Astrocyte of the cerebellum (primary cell): ENCODE measurements around the gene MAS1L.

Experiments used
- DNase-seq: peaks from one replicate; pipeline ENCODE4 v3.0.0-alpha.2; 2011; ENCODE audit warnings: low read depth
- H3K4me3 ChIP-seq: 2 replicates; pipeline ENCODE4 v1.5.1; 2011; ENCODE audit warnings: mild to moderate bottlenecking, low read depth, low read length, moderate library complexity
- in situ Hi-C: cut with HindIII; loops from 2 replicates; pipeline ENCODE4 v1.10.0; 2017; ENCODE audit warnings: low sequenced_read_pairs
- TF ChIP-seq, protein P1 (sequence below): IDR thresholded peaks from 2 replicates; pipeline ENCODE4 v1.5.1; 2012; ENCODE audit warnings: low read length, low read depth, moderate library complexity, mild to moderate bottlenecking; ENCODE audit errors: missing control alignments

Gene MAS1L

DNA sequence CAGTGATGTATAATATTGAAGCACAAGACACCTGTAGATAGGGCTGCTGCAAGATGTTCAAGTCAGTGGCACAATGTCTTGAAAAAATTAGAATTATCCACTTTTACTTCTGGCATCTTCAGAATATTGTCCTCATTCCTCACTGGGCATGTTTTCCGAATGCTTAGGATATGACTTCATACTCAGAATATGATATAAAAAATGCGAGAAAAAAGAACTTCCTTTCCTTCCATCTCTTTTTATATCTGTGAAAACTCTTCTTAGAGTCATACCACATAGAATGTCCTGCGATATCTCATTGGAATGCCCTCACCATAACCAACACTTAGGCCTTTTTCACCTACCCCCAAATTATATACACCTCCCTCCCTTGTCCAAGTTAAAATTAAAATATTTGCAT lies 4.6 kb downstream of the MAS1L start:
- DNase-seq = no peak
- TF ChIP-seq, protein P1, sequence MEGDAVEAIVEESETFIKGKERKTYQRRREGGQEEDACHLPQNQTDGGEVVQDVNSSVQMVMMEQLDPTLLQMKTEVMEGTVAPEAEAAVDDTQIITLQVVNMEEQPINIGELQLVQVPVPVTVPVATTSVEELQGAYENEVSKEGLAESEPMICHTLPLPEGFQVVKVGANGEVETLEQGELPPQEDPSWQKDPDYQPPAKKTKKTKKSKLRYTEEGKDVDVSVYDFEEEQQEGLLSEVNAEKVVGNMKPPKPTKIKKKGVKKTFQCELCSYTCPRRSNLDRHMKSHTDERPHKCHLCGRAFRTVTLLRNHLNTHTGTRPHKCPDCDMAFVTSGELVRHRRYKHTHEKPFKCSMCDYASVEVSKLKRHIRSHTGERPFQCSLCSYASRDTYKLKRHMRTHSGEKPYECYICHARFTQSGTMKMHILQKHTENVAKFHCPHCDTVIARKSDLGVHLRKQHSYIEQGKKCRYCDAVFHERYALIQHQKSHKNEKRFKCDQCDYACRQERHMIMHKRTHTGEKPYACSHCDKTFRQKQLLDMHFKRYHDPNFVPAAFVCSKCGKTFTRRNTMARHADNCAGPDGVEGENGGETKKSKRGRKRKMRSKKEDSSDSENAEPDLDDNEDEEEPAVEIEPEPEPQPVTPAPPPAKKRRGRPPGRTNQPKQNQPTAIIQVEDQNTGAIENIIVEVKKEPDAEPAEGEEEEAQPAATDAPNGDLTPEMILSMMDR = no peak
- in situ Hi-C loops = no loop called here

DNA sequence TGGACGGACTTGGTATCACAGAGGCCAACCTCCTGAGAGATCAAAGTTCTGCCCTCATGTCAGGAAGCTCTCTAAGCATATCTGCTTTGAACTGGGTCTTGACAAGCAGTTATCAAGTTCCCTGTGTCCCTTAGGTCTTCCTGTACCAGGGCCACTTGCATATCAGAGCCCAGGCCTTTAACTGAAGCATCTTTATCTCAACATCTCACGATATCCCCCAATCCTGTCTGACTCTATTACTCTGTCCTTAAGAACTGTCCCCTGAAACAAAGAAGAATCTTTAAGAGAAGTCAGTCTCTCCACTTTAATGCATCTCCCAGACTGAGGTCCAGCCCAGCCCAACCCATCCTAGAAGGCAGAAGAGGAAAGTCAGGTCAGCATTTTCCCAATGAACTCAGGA lies 8.2 kb downstream of the MAS1L start:
- no peak overlapping the region for H3K4me3 ChIP-seq
- TF ChIP-seq, protein P1 = no peak
- no peak for DNase-seq
- in situ Hi-C loops = no loop called here

More for the DNA sequence above, 4.6 kb downstream of the MAS1L start:
- no peak overlapping the region for H3K4me3 ChIP-seq

DNA sequence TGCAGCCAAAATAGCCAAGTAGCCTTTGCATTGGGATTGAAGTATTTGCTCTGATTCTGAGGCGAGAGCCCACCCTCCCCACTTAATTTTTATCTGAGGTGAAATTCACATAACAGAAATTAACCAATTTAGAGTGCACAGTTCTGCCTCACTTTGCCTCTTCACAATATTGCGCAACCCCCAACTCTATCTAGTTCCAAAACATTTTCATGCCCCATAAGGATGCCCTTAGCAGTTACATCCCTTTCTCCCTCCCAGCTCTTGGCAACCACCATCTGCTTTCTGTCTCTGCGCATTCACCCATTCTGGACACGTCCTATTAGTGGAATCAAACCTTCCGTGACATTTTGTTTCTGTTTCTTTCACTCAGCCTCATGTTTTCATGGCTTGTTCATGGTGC lies 9.0 kb downstream of the MAS1L start:
- DNase-seq = no peak
- TF ChIP-seq, protein P1 = no peak
- no peak overlapping the region for H3K4me3 ChIP-seq
- in situ Hi-C loops = no loop called here

DNA sequence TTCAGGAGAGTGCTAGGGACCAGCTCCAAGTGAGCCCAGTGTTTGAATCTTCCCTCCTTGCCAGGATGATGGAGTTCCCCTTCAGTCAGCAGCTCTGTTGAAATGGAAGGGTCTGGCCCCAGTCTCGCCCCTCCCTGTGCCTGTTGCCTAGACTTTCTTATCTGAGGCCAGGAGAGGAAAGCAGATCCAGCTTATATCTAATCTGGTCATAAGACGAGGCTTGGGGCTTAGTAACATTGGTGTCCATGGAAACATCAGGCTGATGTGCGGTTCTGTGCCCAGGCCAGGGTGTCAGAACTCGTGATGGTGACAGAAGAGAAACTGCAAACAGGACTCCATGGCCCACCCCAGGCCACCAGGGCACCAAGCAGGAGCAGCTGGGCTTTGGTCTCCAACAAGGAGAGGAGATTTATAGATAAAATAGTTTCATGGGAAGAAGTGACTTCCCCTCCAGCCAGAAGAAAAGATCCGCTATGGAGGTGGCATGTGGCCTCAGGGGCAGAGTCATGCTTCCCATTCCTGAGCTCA lies 9.8 kb downstream of the MAS1L start:
- in situ Hi-C loops = no loop called here
- DNase-seq = no peak
- TF ChIP-seq, protein P1 = no peak
- H3K4me3 ChIP-seq = no peak overlapping the region

DNA sequence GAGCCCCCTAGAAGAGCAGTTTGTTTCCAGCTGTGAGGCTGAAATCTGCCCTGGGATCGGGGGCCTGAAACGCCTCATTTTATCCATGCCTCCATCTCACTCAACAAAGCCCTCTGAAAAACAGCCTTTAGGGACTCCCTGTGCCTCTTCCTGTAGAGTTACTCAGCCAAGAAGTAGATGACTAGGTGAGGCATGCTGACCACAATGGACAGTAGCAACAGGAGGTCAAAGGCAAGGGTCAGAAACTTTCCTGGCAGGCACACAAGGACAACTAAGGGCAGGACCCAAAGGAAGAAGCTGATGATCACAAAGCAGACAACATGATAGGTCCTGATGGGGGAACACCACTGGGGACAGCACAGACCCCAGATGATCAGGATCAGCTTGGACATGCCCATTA lies 12.8 kb downstream of the MAS1L start:
- TF ChIP-seq, protein P1 = no peak
- DNase-seq = no peak
- in situ Hi-C loops = no loop called here
- H3K4me3 ChIP-seq = no peak overlapping the region

DNA sequence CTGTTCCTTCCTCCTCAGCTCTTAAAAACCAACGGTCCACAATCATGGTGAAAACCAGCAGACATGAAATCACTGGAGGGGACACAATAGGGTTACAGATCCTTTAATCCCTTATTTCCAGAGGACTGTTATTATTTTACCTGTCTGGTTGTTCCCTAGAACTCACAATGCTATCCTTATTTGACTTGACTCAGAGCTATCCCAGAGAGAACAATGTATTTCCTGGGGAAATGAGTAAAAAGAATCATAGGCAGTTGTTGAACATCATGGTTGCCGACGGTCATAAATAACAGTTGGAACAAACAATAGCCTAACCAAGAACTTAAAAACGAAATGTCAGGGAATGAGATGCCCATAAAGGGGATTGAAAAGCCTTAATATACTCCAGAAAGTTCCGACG lies 21.5 kb downstream of the MAS1L start:
- in situ Hi-C loops = no loop called here
- H3K4me3 ChIP-seq = no peak overlapping the region
- TF ChIP-seq, protein P1 = no peak
- no peak for DNase-seq

DNA sequence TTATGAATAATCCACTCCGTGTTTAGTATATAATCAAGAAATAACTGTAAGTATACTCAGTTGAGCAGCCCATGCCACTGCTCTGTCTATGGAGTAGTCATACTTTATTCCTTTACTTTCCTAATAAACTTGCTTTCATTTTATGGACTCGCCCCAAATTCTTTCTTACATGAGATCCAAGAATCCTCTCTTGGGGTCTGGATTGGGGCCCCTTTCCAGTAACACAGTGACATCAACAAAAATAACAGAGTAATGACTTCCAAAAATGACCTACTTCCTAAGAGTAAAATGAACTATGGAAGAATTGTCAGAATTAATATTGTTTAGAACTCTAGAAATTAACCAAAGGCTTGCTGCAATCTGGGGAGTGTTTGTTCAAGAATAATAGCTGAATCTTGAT lies 22.0 kb downstream of the MAS1L start:
- H3K4me3 ChIP-seq = no peak overlapping the region
- in situ Hi-C loops = no loop called here
- DNase-seq = no peak
- TF ChIP-seq, protein P1 = no peak
